HEK293 (cell line): ENCODE results near the gene RTCA.

Experiments
- CTCF ChIA-PET: fragments of 350-600 bp; formaldehyde crosslinking; extraction: SDS; loops from one replicate; lab custom pipeline; 2021; ENCODE audit warnings: antibody characterized with exemption; lab: Yijun Ruan, JAX
- POLR2A ChIA-PET: fragments of 300-600 bp; formaldehyde crosslinking; extraction: SDS; loops from one replicate; lab custom pipeline; 2020; ENCODE audit warnings: antibody characterized with exemption, inconsistent platforms; lab: Yijun Ruan, JAX
- H3K27ac ChIP-seq: fragments of 200-500 bp; sonication (Bioruptor generic); 2 replicates; pipeline ENCODE4 v1.5.1; 2014; ENCODE audit warnings: low read depth, low read length, control low read depth, inconsistent platforms; ENCODE audit errors: extremely low read depth
- H3K36me3 ChIP-seq, 2 experiments: fragments of 200-500 bp in 1 of 2; sonication (Bioruptor generic) in 1 of 2; 1 replicate in 1 of 2; 2 replicates in 1 of 2; pipeline ENCODE4 v1.5.1; 2014 to 2017; ENCODE audit warnings: inconsistent platforms in 2 of 2, low read length in 2 of 2; ENCODE audit not compliant: control insufficient read depth in 2 of 2, insufficient read depth in 1 of 2
- H3K4me1 ChIP-seq: fragments of 200-500 bp; sonication (Bioruptor generic); 2 replicates; pipeline ENCODE4 v1.5.1; 2014; ENCODE audit warnings: mild to moderate bottlenecking, low read length, inconsistent platforms; ENCODE audit not compliant: control insufficient read depth, insufficient read depth
- H3K4me3 ChIP-seq: 2 replicates; pipeline ENCODE4 v1.5.1; 2011; ENCODE audit warnings: low read depth, mild to moderate bottlenecking, control low read depth, low read length, moderate library complexity
- H3K9me3 ChIP-seq: fragments of 200-500 bp; sonication (Bioruptor generic); 2 replicates; pipeline ENCODE4 v1.5.1; 2014; ENCODE audit warnings: low read depth, low read length, inconsistent platforms; ENCODE audit not compliant: control insufficient read depth, insufficient read depth
- GLI4 ChIP-seq: fragments of 450-650 bp; formaldehyde crosslinking; IDR thresholded peaks from 2 replicates; pipeline ENCODE4 v1.5.1; 2016; ENCODE audit warnings: missing biosample characterization, missing genetic modification characterization
- HOXC10 ChIP-seq: sonication (generic); formaldehyde crosslinking; IDR thresholded peaks from 2 replicates; pipeline ENCODE4 v1.8.1; 2023; ENCODE audit warnings: mild to moderate bottlenecking, missing genetic modification reagents
- IKZF3 ChIP-seq: fragments of 450-650 bp; IDR thresholded peaks from 2 replicates; pipeline ENCODE4 v1.5.0; 2018; ENCODE audit warnings: missing biosample characterization, mild to moderate bottlenecking, missing genetic modification characterization, moderate library complexity
- KLF7 ChIP-seq: fragments of 450-650 bp; formaldehyde crosslinking; IDR thresholded peaks from 2 replicates; pipeline ENCODE4 v1.5.1; 2016; ENCODE audit warnings: missing biosample characterization, missing genetic modification characterization, borderline replicate concordance
- KLF8 ChIP-seq: fragments of 450-650 bp; formaldehyde crosslinking; IDR thresholded peaks from 2 replicates; pipeline ENCODE4 v1.5.1; 2016; ENCODE audit warnings: missing biosample characterization, missing genetic modification characterization
- KLF9 ChIP-seq: fragments of 450-650 bp; formaldehyde crosslinking; IDR thresholded peaks from 2 replicates; pipeline ENCODE4 v1.5.1; 2016; ENCODE audit warnings: missing biosample characterization, missing genetic modification characterization, low read depth
- MZF1 ChIP-seq: fragments of 450-650 bp; formaldehyde crosslinking; IDR thresholded peaks from 2 replicates; pipeline ENCODE4 v1.5.1; 2017; ENCODE audit warnings: missing biosample characterization, missing genetic modification characterization, borderline replicate concordance
- OSR2 ChIP-seq: fragments of 450-650 bp; formaldehyde crosslinking; IDR thresholded peaks from 2 replicates; pipeline ENCODE4 v1.5.1; 2016; ENCODE audit warnings: missing biosample characterization, missing genetic modification characterization
- SP2 ChIP-seq: fragments of 450-650 bp; formaldehyde crosslinking; IDR thresholded peaks from 2 replicates; pipeline ENCODE4 v1.5.1; 2016; ENCODE audit warnings: missing biosample characterization, missing genetic modification characterization
- SP3 ChIP-seq: fragments of 450-650 bp; formaldehyde crosslinking; IDR thresholded peaks from 2 replicates; pipeline ENCODE4 v1.5.1; 2016; ENCODE audit warnings: missing biosample characterization, missing genetic modification characterization
- ZNF146 ChIP-seq: fragments of 450-650 bp; formaldehyde crosslinking; IDR thresholded peaks from 2 replicates; pipeline ENCODE4 v1.5.1; 2016; ENCODE audit warnings: missing biosample characterization, missing genetic modification characterization
- ZNF174 ChIP-seq: fragments of 450-650 bp; formaldehyde crosslinking; IDR thresholded peaks from 2 replicates; pipeline ENCODE4 v1.5.0; 2017; ENCODE audit warnings: missing biosample characterization, mild to moderate bottlenecking, missing genetic modification characterization
- ZNF2 ChIP-seq: fragments of 450-650 bp; formaldehyde crosslinking; IDR thresholded peaks from 2 replicates; pipeline ENCODE4 v1.5.1; 2016; ENCODE audit warnings: missing biosample characterization, missing genetic modification characterization
- ZNF214 ChIP-seq: fragments of 450-650 bp; formaldehyde crosslinking; IDR thresholded peaks from 2 replicates; pipeline ENCODE4 v1.5.1; 2017; ENCODE audit warnings: missing biosample characterization, mild to moderate bottlenecking, missing genetic modification characterization, borderline replicate concordance
- ZNF416 ChIP-seq: fragments of 450-650 bp; formaldehyde crosslinking; IDR thresholded peaks from 2 replicates; pipeline ENCODE4 v1.5.1; 2016; ENCODE audit warnings: missing biosample characterization, missing genetic modification characterization
- ZNF530 ChIP-seq: fragments of 450-650 bp; formaldehyde crosslinking; IDR thresholded peaks from 2 replicates; pipeline ENCODE4 v1.5.1; 2016; ENCODE audit warnings: low read depth, missing biosample characterization, missing genetic modification characterization
- ZNF548 ChIP-seq: fragments of 450-650 bp; formaldehyde crosslinking; IDR thresholded peaks from 2 replicates; pipeline ENCODE4 v1.5.1; 2016; ENCODE audit warnings: missing biosample characterization, missing genetic modification characterization
- ZNF549 ChIP-seq: fragments of 450-650 bp; IDR thresholded peaks from 2 replicates; pipeline ENCODE4 v1.5.1; 2018; ENCODE audit warnings: missing biosample characterization, missing genetic modification characterization, mild to moderate bottlenecking, inconsistent platforms, moderate library complexity
- ZNF677 ChIP-seq: fragments of 450-650 bp; IDR thresholded peaks from 2 replicates; pipeline ENCODE4 v1.5.0; 2018; ENCODE audit warnings: missing biosample characterization, mild to moderate bottlenecking, missing genetic modification characterization, moderate library complexity
- ZNF785 ChIP-seq: fragments of 450-650 bp; formaldehyde crosslinking; IDR thresholded peaks from 2 replicates; pipeline ENCODE4 v1.5.1; 2016; ENCODE audit warnings: missing biosample characterization, missing genetic modification characterization
- TF ChIP-seq, protein P1 (sequence below): IDR thresholded peaks from 2 replicates; pipeline ENCODE4 v1.6.1; 2011; ENCODE audit warnings: mild to moderate bottlenecking, low read depth, low read length, borderline replicate concordance
- TF ChIP-seq, protein P2 (sequence below): fragments of 450-650 bp; formaldehyde crosslinking; IDR thresholded peaks from 2 replicates; pipeline ENCODE4 v1.5.1; 2017; ENCODE audit warnings: missing biosample characterization, missing genetic modification characterization
- TF ChIP-seq, protein P3 (sequence below): fragments of 450-650 bp; formaldehyde crosslinking; IDR thresholded peaks from 2 replicates; pipeline ENCODE4 v1.5.1; 2016; ENCODE audit warnings: missing biosample characterization, missing genetic modification characterization
- TF ChIP-seq, protein P4 (sequence below): fragments of 450-650 bp; formaldehyde crosslinking; IDR thresholded peaks from 2 replicates; pipeline ENCODE4 v1.5.1; 2016; ENCODE audit warnings: missing biosample characterization, missing genetic modification characterization
- TF ChIP-seq, protein P5 (sequence below): fragments of 450-650 bp; formaldehyde crosslinking; IDR thresholded peaks from 2 replicates; pipeline ENCODE4 v1.5.1; 2016; ENCODE audit warnings: missing biosample characterization, missing genetic modification characterization

The RTCA gene

DNA sequence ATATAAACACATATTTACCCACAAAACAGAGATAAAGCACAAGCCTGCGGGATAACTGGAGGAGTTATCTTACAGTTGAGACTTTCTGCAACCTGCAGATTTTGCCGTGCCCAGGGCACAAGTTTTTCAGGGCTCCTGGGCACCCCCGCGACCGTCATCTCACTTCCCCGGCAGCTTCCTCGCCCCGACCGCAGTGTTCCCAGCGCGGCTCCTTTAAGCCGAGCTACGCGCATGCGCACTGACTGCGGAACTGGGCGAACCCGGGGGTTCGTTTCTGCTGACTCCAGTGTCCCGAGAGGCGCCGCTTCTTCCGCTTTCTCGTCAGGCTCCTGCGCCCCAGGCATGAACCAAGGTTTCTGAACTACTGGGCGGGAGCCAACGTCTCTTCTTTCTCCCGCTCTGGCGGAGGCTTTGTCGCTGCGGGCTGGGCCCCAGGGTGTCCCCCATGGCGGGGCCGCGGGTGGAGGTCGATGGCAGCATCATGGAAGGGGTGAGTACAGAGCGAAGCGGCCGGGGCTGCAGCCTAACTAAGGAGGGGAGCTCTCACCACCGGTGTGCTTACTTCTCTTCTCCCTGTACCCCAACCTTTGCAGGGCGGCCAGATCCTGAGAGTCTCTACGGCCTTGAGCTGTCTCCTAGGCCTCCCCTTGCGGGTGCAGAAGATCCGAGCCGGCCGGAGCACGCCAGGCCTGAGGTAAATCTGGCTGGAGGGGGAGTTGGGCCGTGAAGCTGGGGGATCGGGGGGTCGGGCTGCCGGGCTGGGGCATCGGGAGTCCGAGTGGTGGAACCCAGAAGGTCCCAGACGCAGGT is at the start of gene RTCA:
RTCA (plus strand) TSS at position 286 of the 810 bp plus-strand sequence; CDS start at position 446, 160 bp downstream.
- peaks cover 24 to 47% of the 10 kb centered on the region in 2 experiments for H3K36me3 ChIP-seq
- CTCF ChIA-PET = interaction anchor here (0.6 to 1.5 kb wide), 2 partner anchors 87 to 182 kb away, joined by 3 read pairs; partner anchors contain the start of gene CDC14A
- POLR2A ChIA-PET = interaction anchor here (0.8 to 2.9 kb wide), 12 partner anchors 8 to 416 kb away, joined by 3 to 28 read pairs (median 4); partner anchors contain the start of genes AGL, CDC14A, DBT and SLC35A3
- peak within 1 kb of the TSS; percentile 98 for H3K4me3 ChIP-seq
- H3K27ac ChIP-seq = peak within 1 kb of the TSS; percentile 73; the same call in 1 of the 2 replicates
- no peaks in the 10 kb centered on the region for H3K9me3 ChIP-seq
- H3K4me1 ChIP-seq = no peaks in the 10 kb centered on the region
- TF ChIP-seq SP3 (tag by site-specific recombination) (no peak), ZNF549 (tag by site-specific recombination) (no peak), ZNF2 (tag by site-specific recombination) (peak; percentile 56; the same call in 1 of the 2 replicates), OSR2 (no peak), ZNF530 (tag by site-specific recombination) (no peak), KLF8 (tag by site-specific recombination) (no peak; the same call in 1 of the 2 replicates), ZNF146 (tag by site-specific recombination) (no peak), ZNF677 (tag by site-specific recombination) (no peak), KLF9 (no peak), ZNF416 (tag by site-specific recombination) (no peak), MZF1 (tag by site-specific recombination) (no peak), ZNF785 (tag by site-specific recombination) (no peak), SP2 (tag by site-specific recombination) (0 out of 2 replicates have a peak, but pooled peaks have one; percentile 33), IKZF3 (tag by site-specific recombination) (no peak), GLI4 (tag by site-specific recombination) (no peak), HOXC10 (CRISPR knock-in tag) (no peak), ZNF174 (tag by site-specific recombination) (no peak), KLF7 (tag by site-specific recombination) (0 out of 2 replicates have a peak, but pooled peaks have one; percentile 54), ZNF548 (no peak), ZNF214 (tag by site-specific recombination) (no peak)
- TF ChIP-seq, protein P1, sequence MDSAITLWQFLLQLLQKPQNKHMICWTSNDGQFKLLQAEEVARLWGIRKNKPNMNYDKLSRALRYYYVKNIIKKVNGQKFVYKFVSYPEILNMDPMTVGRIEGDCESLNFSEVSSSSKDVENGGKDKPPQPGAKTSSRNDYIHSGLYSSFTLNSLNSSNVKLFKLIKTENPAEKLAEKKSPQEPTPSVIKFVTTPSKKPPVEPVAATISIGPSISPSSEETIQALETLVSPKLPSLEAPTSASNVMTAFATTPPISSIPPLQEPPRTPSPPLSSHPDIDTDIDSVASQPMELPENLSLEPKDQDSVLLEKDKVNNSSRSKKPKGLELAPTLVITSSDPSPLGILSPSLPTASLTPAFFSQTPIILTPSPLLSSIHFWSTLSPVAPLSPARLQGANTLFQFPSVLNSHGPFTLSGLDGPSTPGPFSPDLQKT = no peak
- TF ChIP-seq, protein P2, sequence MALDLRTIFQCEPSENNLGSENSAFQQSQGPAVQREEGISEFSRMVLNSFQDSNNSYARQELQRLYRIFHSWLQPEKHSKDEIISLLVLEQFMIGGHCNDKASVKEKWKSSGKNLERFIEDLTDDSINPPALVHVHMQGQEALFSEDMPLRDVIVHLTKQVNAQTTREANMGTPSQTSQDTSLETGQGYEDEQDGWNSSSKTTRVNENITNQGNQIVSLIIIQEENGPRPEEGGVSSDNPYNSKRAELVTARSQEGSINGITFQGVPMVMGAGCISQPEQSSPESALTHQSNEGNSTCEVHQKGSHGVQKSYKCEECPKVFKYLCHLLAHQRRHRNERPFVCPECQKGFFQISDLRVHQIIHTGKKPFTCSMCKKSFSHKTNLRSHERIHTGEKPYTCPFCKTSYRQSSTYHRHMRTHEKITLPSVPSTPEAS (tag by site-specific recombination) = no peak
- TF ChIP-seq, protein P3, sequence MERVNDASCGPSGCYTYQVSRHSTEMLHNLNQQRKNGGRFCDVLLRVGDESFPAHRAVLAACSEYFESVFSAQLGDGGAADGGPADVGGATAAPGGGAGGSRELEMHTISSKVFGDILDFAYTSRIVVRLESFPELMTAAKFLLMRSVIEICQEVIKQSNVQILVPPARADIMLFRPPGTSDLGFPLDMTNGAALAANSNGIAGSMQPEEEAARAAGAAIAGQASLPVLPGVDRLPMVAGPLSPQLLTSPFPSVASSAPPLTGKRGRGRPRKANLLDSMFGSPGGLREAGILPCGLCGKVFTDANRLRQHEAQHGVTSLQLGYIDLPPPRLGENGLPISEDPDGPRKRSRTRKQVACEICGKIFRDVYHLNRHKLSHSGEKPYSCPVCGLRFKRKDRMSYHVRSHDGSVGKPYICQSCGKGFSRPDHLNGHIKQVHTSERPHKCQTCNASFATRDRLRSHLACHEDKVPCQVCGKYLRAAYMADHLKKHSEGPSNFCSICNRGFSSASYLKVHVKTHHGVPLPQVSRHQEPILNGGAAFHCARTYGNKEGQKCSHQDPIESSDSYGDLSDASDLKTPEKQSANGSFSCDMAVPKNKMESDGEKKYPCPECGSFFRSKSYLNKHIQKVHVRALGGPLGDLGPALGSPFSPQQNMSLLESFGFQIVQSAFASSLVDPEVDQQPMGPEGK = peak; percentile 84; the same call in 1 of the 2 replicates
- TF ChIP-seq, protein P4, sequence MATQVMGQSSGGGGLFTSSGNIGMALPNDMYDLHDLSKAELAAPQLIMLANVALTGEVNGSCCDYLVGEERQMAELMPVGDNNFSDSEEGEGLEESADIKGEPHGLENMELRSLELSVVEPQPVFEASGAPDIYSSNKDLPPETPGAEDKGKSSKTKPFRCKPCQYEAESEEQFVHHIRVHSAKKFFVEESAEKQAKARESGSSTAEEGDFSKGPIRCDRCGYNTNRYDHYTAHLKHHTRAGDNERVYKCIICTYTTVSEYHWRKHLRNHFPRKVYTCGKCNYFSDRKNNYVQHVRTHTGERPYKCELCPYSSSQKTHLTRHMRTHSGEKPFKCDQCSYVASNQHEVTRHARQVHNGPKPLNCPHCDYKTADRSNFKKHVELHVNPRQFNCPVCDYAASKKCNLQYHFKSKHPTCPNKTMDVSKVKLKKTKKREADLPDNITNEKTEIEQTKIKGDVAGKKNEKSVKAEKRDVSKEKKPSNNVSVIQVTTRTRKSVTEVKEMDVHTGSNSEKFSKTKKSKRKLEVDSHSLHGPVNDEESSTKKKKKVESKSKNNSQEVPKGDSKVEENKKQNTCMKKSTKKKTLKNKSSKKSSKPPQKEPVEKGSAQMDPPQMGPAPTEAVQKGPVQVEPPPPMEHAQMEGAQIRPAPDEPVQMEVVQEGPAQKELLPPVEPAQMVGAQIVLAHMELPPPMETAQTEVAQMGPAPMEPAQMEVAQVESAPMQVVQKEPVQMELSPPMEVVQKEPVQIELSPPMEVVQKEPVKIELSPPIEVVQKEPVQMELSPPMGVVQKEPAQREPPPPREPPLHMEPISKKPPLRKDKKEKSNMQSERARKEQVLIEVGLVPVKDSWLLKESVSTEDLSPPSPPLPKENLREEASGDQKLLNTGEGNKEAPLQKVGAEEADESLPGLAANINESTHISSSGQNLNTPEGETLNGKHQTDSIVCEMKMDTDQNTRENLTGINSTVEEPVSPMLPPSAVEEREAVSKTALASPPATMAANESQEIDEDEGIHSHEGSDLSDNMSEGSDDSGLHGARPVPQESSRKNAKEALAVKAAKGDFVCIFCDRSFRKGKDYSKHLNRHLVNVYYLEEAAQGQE (tag by site-specific recombination) = no peak
- TF ChIP-seq, protein P5, sequence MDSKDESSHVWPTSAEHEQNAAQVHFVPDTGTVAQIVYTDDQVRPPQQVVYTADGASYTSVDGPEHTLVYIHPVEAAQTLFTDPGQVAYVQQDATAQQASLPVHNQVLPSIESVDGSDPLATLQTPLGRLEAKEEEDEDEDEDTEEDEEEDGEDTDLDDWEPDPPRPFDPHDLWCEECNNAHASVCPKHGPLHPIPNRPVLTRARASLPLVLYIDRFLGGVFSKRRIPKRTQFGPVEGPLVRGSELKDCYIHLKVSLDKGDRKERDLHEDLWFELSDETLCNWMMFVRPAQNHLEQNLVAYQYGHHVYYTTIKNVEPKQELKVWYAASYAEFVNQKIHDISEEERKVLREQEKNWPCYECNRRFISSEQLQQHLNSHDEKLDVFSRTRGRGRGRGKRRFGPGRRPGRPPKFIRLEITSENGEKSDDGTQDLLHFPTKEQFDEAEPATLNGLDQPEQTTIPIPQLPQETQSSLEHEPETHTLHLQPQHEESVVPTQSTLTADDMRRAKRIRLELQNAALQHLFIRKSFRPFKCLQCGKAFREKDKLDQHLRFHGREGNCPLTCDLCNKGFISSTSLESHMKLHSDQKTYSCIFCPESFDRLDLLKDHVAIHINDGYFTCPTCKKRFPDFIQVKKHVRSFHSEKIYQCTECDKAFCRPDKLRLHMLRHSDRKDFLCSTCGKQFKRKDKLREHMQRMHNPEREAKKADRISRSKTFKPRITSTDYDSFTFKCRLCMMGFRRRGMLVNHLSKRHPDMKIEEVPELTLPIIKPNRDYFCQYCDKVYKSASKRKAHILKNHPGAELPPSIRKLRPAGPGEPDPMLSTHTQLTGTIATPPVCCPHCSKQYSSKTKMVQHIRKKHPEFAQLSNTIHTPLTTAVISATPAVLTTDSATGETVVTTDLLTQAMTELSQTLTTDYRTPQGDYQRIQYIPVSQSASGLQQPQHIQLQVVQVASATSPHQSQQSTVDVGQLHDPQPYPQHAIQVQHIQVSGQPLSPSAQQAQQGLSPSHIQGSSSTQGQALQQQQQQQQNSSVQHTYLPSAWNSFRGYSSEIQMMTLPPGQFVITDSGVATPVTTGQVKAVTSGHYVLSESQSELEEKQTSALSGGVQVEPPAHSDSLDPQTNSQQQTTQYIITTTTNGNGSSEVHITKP (tag by site-specific recombination) = peak; percentile 96
